NCI-H345 (cell line): ENCODE results near the gene SC5D.

Experiments used
- DNase-seq: peaks from one replicate; lab custom pipeline; 2025; lab: John Stamatoyannopoulos, UW

Gene SC5D, protein sequence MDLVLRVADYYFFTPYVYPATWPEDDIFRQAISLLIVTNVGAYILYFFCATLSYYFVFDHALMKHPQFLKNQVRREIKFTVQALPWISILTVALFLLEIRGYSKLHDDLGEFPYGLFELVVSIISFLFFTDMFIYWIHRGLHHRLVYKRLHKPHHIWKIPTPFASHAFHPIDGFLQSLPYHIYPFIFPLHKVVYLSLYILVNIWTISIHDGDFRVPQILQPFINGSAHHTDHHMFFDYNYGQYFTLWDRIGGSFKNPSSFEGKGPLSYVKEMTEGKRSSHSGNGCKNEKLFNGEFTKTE

DNA sequence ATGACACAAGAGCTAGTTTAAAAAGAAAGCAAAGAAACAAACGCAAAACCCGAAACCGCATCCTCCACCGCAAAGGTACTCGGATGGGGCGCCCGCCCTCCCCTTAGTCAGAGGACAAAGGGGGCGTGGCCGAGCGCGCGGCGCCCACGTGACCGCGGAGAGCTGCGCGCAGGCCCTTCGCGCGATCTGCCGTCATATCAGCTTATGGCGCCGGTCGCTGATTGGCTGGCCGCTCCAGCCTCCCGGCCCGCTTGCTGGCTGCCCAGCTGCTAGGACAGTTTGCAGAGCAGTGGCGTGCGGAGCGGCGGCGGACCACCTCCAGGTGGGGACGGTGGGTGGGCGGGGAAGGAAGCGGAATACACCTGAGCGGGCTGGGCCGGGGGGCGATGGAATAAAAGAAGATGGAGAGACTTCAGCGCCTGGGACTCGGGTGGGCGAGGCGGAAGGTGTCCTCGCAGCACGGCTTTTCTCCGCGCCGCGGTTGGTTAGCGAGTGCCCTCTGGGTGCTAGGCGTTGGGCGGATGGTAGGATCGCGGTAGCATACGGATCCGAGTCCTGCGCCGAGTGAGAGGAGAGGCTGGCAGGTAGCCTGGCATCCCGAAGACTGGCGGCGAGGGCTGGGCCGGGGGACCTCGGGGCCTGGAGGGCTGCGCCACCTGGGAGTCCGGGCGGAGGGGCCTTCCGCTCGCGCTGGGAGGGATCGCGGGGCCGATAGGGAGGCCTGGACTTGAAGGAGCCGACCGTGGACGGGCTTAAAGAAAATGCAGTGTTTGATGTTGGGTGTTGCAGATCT, at the start of gene SC5D:
Gene SC5D, plus strand, starts transcription at position 277 of the 793 bp plus-strand sequence. CDS start 10,605 bp downstream, outside the sequence.
- DNase-seq: peak; percentile 97

DNA sequence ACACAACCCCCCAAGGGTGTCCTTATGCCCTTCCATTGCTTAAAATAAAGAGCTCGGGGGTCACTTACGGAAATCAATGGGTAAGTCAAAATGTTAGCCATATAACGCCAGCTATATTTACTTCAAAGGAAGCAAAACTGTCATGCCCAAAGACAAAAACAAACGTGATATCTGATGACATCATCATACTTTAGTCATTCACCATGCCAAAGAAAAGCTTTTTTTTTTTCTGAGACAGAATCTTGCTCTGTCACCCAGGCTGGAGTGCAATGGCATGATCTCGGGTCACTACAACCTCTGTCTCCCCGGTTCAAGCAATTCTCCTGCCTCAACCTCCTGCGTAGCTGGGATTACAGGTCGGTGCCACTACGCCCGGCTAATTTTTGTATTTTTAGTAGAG, 47.7 kb upstream of the SC5D start:
- no peak for DNase-seq

DNA sequence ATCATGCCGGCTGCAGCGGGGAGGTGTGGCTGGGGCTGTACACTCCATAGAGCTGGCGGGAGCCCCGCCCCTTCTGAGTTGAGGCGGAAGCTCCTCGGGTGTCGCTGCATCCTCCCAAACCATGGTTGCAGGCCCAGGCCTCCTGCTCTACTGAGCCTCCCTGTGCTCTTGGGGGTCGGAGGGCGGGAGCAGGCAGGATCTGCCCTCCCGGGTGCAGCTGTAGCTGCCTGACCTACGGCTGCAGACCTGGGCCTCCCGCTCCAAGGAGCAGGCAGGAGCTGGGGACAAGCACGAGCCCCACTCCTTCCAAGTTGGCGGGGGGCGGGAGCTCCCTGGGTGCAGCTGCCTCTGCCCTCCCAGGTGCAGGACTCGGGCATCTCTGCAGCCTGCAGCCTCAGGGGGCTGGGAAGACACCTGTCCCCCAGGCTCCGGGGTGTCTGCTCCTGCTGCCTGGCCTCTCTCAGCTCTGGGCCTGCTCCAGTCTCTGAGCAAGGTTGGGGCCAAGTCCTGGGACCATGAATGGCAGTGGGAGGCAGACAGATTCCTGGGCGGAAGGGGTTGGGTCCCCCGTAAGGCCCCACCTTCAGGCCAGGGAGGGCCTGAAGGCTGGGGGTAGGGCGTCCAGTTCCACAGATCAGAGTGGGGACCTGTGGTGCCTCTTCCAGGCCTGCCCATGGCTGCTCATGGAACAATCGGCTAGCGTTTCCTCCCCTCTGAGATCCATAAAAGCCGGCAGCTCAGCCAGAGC, 46.4 kb upstream of the SC5D start:
- no peak for DNase-seq

DNA sequence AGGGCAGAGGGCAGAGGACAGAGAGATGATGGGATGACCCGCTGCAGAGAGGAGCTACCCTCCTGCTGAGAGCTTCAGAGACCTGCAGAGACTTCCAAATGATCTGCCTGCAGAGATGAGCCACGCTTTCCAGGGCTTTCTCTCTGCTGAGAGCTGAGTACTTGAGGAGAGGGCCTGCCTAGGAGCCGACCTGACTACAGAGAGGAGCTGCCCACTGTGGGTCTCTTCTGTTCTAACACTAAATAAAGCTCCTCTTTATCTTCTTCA, 45.9 kb upstream of the SC5D start:
- DNase-seq: no peak

DNA sequence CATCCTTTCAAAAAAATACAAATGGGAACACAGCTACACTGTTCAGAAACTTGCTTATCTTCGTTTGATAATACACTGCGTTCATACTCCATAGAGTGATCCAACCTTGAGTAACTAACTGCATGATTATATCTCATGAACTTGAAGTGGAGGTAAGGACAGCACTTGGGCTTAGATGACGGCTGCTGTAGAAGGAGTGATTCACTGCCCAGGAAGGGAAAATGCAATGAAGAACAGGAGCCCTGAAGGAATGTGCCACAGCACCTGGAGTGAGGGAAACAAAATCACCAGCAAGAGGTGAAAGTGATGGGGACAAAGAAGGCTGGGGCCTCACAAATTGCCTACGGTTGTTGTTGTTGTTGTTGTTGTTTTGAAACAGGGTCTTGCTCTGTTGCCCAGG, 44.1 kb upstream of the SC5D start:
- DNase-seq: no peak

DNA sequence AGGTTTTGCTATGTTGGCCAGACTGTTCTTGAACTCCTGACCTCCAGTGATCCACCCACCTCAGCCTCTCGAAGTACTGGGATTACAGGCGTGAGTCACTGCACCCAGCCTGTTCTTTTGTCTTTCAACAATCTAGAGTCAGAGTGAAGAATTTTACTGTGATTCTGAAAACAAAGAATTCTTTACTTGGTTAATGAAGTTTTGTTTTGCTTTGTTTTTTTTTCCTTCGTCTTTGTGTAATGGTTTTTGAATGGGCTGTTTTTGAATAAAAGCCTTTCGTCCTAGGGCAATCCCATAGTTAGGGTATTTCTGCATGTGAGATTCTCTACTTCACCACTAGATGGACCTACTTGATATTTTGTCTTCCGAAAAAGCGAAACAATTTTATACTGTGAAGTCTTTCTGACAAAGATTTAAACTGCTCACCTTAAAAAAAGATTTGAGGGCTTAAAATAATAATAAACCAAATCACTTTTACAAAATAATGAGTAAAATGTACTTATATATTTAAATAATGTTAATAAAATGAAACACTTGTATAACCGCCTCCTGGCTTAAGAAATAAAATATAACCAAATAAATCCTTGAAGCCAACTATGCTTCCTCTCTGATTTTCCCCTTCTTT, 43.4 kb upstream of the SC5D start:
- DNase-seq: peak; percentile 56

DNA sequence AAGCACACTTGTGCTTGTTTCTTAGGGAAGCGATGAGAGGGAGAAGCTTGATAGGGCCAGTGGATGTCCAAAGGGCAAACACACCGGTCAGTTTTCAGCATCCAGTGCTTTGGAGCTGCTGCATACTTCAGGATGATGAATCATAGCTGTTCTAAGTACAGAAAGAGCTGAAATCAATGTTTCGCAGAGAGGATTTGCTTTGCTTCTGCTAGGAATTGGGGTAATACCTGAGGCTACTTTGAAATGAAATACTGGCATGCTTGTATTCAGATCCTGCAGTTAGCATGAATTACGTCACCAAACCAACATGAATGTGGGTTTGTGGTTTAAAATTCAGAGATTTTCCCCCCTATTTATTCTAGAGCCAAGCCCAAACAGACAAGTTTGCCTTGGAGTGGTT, 41.7 kb upstream of the SC5D start:
- DNase-seq: no peak

DNA sequence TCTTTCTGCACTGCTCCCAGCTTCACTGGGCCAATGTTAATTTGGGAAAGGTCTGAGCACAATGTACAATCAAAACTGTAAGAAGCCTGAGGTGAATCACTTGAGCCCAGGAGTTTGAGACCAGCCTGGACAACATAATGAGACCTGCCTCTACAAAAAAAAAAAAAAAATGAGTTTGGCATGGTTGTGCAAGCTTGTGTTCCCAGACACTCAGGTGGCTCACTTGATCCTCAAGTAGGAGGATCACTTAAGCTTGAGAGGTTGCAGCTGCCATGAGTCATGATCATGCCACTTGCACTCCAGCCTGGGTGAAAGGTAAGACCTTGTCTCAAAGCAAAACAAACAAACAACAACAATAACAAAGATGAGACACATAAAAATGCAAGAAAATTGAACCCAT, 38.6 kb upstream of the SC5D start:
- DNase-seq: no peak

DNA sequence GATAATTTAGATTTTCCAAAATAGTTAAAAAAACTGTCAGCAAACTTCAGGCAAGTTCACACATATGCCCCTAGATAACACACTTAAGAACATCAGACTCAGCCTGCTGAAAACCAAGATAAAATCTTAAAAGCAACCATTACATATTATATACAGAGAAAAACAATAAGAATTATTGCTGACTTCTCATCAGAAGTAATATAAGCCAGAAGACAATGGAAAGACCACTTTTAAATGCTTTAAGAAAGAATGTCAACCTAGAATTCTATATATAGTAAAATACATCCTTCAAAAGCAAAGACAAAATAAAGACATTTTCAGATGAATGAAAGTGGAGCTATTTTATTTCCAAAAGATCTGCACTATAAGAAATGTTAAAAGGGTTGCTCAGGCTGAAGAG, 37.8 kb upstream of the SC5D start:
- no peak for DNase-seq

DNA sequence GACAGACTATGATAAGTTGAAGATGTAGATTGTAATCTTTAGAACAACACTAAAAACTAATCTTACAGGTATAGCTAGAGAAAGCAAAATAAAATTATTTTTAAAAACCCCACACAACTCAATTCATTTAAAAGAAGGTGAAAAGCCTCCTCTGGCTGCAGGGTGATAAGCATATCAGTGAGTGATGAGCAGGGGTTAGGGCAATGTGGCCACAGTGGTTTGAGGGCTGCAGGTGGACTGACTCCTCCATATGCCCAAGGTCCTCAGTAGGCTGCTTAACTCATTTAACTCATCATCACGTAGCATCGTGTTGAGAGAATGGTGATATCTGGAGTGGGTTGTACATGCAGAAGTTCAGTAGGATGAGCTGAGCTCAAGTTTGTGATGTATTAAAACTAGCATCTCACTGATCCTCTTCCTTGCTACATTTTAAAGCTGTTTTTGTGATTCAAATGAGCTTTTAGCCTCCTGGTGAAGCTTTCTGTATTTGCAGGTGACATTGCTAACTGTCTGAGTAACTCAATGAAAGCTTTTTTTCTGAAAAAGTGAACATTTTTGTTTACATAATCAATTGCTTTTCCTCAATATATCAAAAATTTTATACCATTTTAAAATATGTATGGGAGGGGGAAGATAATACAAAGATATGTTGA, 37.0 kb upstream of the SC5D start:
- DNase-seq: no peak

DNA sequence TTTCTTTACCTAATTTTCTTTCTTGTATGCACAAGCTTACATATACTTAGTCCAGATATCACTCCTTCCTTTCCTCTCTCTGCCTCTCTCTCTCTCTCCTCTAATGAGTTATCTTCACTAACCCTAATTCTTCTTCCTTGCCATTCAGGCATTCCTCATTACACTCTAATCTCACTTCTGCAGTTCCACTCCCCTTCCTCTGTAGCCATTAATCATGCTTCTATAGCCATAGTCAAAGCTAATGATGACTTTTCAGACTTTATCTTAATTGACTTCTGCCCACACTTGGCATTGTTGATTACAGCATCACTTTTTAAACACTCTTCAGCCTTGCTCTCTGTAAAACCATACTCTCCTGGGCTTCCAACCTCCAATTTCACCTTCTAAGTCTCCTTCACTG, 35.3 kb upstream of the SC5D start:
- DNase-seq: no peak

DNA sequence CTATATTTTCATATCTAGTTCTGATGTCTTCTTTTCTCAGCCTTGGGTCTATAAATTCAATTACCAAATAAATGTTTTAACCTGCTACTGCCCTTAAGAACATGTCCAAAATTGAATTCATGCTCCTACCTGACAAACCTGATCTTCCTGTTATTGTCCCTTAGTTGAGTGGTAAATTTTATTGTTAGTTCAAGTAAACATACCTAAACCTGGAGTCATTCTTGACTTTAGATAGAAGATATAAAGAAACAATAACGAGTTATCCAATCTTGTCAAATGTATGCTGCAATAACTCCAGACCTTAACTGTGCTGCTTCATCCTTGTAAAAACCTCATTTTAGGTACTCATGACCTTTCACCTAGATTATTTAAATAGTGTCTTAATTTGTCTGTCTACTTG, 34.6 kb upstream of the SC5D start:
- no peak for DNase-seq

DNA sequence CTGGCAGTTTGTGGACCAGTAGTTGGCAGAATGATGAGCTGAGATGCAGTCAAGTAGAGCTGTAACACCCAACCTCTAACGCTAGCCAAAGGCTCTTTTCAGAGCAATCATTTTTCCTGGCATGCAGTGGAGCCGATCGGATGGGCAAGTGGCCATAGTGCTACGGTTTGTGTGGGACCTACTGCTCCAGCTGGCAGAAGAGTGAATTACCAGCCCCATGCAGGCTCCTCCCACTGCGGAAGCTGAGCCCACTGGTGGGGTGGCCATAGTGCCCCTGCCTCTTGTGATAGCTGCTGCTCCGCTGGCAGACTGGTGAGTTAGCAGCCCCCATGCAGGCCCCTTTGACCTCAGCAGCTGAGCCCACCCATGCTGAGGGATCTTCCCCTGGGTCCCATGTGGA, 27.0 kb upstream of the SC5D start:
- DNase-seq: no peak

DNA sequence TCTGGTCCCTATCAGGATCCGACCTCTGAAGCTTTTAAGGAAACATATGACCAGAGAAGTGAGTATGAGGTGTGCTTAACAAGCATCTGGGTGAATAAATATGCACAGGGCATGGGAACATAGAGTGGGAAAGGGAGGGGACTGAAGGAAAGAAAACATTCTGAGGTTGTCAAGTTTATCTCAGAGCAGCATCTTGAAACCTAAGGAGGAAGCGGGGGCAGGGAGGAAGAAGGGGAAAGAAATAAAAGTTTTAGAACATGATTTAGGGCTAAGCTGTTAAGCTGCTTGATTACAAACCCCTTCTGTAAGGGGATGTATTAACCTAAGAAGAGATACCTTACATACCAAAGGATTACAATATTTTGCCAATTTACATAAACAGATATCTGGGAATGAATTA, 24.0 kb upstream of the SC5D start:
- no peak for DNase-seq

DNA sequence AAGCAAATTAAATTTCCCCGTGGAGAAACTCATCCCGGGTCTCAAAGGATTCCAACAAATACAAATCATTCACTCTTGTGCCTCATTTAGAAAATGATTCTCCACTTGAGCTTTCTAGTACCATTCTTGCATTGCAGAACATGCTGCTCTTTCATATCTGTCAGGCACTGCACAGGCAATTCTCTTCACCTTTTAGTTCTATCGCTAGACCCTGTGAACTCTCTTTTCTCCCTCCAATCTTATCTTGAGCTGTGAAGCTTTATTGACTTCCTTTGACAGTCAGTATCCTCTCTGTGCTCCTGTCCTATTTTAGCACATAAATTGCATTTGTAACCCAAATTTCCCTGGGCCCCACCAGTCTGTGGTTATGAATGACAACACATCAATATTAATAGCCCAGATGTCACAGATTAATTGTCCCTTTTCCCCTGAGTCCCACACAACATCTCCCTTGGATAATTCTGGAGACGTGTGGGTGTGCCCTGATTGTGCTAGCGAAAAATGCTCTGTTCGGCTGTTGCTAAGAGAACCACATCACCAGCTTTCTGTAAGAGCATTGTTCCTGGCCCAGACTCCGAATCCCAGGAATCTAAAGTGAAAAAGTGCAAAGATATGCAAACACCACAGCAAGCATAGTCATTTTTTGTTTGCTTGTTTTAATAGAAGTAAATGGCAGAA, 22.4 kb upstream of the SC5D start:
- no peak for DNase-seq

DNA sequence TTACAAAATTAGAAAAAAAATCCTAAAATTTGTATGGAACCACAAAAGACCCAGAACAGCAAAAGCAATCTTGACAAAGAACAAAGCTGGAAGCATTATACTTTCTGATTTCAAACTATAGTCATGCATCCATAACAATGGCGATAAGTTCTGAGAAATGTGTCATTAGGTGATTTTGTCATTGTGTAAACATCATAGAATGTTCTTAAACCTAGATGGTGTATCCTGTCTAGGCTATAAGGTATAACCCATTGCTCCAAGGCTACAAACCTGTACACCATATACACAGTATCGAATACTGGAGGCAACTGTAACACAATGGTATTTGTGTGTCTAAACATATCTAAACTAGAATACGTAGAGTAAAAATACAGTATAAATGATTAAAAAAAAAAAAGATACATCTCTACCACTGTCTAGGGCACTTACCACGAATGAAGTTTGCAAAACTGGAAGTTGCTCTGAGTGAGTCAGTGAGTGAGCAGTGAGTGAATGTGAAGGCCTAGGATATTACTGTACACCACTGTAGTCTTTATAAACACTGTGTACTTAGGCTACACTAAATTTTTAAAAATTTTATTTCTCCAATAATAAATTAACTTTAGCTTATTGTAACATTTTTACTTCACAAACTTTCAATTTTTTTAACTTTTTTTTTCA, 18.1 kb upstream of the SC5D start:
- no peak for DNase-seq

DNA sequence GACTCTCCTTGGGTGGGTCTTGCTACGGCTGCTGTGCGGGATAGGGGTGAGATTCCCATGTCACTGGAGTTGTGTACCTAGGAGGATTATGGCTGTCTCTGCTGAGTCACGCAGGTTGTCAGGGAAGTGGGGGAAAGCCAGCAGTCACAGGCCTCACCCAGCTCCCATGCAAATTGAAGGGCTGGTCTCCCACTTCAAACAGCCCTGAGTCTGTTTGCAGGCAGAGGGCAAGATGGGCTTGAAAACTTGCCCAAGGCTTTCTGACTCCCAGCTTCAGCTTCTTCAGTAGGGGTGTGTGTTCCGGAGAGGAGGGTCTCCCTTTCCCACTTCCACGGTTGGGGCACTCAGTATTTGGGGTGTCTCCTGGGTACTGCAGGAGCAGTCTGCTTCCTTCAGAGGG, 10.9 kb upstream of the SC5D start:
- no peak for DNase-seq

DNA sequence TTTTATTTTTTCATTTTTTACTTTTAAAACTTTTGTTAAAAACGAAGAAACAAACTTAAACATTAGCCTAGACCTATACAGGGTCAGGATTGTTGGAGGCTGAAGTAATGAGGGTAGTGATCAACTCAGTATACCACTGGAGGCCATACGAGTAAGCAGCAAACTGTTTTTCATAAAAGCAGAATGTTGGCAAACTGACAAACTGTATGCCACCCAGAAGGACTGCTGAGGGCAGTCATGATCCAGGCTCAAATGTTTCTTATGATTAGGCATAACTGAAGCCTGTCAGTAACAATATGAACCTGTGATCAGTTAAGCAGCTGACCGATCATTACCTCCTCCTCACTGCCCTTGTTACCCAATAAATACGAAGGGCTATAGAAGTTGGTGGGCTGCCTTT, 10.2 kb upstream of the SC5D start:
- peak; percentile 4 for DNase-seq

DNA sequence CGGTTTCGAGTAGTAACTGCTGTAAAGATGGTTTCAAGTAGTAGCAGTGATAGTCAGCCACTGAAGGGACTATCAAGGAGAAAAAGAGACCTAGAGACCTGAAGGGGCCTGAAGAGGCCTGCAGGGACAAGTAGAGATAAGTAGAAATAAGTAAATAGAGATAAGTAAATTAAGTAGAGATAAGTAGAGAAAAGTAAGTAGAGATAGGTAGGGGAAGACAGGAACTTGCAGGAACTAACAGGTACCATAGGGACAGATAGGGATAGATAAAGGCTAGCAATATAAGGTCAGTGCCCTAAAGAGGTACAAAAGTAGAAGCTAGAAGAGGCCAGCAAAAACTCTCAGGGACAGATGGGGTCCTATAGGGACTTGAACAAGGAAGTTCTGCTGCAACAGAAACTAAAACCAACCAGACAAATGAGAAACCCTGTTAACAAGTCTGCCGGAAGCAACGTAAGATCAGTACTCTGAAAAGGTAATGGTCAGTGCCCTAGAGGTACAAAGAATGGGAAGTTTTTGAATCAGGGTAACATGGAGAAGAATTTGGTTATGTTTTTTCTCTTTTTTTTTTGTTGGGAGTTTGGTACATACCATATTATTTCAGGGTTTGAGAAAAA, 9.6 kb upstream of the SC5D start:
- no peak for DNase-seq

DNA sequence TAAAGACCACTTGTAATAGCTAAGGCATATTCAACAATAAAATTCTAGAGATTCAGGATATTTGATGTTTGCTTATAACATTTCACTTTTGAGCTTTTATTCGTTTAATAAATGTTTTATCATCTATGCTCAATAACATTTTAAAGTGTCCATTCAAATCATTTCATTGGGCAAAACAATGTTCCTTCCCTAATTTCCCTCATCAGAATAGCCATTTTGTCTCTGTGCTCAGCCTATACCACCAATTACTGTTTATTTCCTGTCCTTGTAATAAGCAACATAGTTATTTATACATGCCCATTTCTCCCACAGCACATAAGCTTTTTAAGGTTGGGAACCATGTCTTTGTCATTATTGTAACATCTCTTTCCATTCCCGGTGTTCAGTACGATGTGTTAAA, 1.3 kb upstream of the SC5D start:
- DNase-seq: no peak
